Skeletal muscle satellite cell (primary cell): ENCODE data around the gene MRTFA.
A peak's percentile ranks its signal among the peaks of the same experiment; 100 is the strongest.
"Not testable (repeated sequence)": the region's sequence is repeated elsewhere in the genome, so short reads cannot be mapped to it uniquely, and the experiment has no call there.

Experiments
- H3K27me3 ChIP-seq: 2 replicates; pipeline ENCODE4 v1.7.0; 2013; ENCODE audit warnings: low read length; ENCODE audit not compliant: control insufficient read depth, insufficient read depth
- H3K36me3 ChIP-seq: 2 replicates; pipeline ENCODE4 v1.7.0; 2013; ENCODE audit warnings: mild to moderate bottlenecking, control low read depth, low read length; ENCODE audit not compliant: insufficient read depth
- H3K4me1 ChIP-seq: 2 replicates; pipeline ENCODE4 v1.7.0; 2013; ENCODE audit warnings: low read length; ENCODE audit not compliant: control insufficient read depth, insufficient read depth
- H3K4me2 ChIP-seq: 2 replicates; pipeline ENCODE4 v1.7.0; 2013; ENCODE audit warnings: mild to moderate bottlenecking, low read length
- H3K4me3 ChIP-seq: 2 replicates; pipeline ENCODE4 v1.7.0; 2013; ENCODE audit warnings: low read length
- H3K9ac ChIP-seq: 2 replicates; pipeline ENCODE4 v1.7.0; 2013; ENCODE audit warnings: mild to moderate bottlenecking, low read depth, low read length, moderate library complexity
- H3K9me3 ChIP-seq: replicated peaks from 2 replicates; pipeline ENCODE4 v1.7.0; 2013; ENCODE audit warnings: mild to moderate bottlenecking, control low read depth, low read length

The MRTFA gene

DNA sequence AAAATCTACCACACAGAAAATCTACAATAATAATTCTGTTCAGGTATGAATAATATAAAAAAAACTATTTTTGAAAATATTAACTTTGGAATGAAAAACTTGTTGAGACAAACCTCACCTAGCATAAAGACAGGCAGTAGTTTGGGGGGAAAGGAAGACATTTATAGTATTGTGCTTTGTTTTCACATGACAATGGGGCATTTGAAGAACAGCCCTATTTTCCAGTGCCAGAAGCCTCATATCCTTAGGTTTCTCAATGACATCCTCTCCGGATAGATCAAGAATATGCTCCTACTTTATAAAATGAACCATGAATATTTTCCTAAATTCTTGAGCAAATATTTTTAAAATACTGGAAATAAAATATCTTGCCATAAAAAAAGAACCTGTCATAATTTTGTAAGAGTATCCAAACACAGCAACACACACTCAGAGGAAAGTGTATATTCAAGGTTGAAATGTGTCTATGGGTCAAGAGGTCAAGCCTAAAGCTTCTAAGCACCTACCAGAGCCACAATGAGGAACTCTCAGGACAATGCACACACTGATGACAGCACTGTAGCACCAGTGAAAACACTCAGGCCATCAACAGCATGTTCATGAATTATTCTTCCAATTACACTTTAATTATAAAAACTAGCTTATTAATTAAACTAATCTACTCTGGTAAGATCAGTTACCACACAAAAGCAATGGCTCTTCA lies 68.7 kb downstream of the MRTFA start:
- H3K9ac ChIP-seq, result no peak overlapping the region
- H3K4me2 ChIP-seq, result no peak overlapping the region
- no peak overlapping the region for H3K4me3 ChIP-seq
- no peaks in the 10 kb centered on the region for H3K36me3 ChIP-seq
- H3K27me3 ChIP-seq, result no peaks in the 10 kb centered on the region
- no peaks in the 10 kb centered on the region for H3K9me3 ChIP-seq
- peaks cover 21% of the 10 kb centered on the region for H3K4me1 ChIP-seq

DNA sequence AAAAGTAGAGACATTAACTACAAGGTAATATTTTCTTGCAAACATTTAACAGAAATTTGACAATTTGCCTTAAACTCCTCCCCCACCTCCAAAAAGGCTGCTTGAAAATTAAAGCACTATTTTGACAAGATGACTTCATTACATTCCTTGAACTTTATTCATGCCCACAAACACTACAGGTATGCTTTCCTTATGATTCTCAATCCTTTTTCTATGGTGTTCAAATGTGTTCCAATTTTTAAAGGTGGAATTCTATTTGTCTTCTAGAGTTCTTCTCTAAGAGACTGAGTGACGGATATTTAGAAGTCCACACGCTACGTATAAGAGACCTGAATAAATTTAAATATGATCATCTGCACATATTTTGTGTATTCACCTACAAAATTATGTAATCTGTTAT lies 69.4 kb downstream of the MRTFA start:
- Histone ChIP-seq H3K9me3 (no peaks in the 10 kb centered on the region), H3K4me1 (peaks cover 19% of the 10 kb centered on the region), H3K27me3 (no peaks in the 10 kb centered on the region), H3K4me2 (peak overlapping the region; percentile 11), H3K4me3 (no peak overlapping the region), H3K9ac (no peak overlapping the region), H3K36me3 (no peaks in the 10 kb centered on the region)

- no peaks in the 10 kb centered on the region for H3K9me3 ChIP-seq
- no peak overlapping the region for H3K9ac ChIP-seq
- no peak overlapping the region for H3K4me3 ChIP-seq
- no peak overlapping the region for H3K4me2 ChIP-seq
- no peaks in the 10 kb centered on the region for H3K27me3 ChIP-seq
- peaks cover 11% of the 10 kb centered on the region for H3K4me1 ChIP-seq
- H3K36me3 ChIP-seq, result no peaks in the 10 kb centered on the region
Measured at GRCh38 chr22:40560994-40561515, 75.5 kb downstream of the MRTFA start.

DNA sequence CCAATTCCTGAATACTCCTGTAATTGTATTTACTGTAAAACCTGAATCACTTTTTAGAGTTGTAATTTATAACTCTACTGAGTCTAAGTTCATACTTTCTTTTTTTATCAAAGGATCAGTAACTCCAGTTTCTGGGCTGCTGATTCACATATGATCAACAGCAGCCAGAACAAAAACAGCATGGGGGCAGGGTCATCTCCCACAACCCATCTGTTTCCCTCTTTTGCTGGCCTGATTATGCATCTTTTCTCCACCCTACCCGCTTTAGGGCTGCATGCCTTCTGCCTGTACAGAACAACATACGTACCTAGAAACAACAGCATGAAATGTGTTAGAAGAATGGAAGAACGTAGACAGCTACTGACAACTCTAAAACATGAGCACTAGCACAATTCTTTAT lies 76.0 kb downstream of the MRTFA start:
- H3K36me3 ChIP-seq, result no peaks in the 10 kb centered on the region
- no peaks in the 10 kb centered on the region for H3K9me3 ChIP-seq
- no peak overlapping the region for H3K4me3 ChIP-seq
- H3K4me2 ChIP-seq, result no peak overlapping the region
- H3K4me1 ChIP-seq, result peaks cover 11% of the 10 kb centered on the region
- no peak overlapping the region for H3K9ac ChIP-seq
- H3K27me3 ChIP-seq, result no peaks in the 10 kb centered on the region

DNA sequence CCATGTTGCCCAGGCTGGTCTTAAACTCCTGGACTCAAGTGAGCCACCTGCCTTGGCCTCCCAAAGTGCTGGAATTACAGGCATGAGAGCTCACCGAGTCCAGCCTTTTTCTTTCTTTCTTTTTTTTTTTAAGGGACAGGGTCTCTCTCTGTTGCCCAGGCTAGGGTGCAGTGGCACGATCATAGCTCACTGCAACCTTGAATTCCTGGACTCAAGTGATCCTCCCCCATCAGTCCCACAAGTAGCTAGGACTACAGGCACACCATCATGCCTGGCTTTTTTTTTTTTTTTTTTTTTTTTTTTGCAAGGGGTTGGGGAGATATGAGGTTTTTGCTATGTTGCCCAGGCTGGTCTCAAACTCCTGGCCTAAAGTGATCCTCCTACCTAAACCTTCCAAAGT lies 78.5 kb downstream of the MRTFA start:
- no peaks in the 10 kb centered on the region for H3K36me3 ChIP-seq
- no peaks in the 10 kb centered on the region for H3K9me3 ChIP-seq
- H3K4me1 ChIP-seq, result peaks cover 11% of the 10 kb centered on the region
- no peak overlapping the region for H3K4me2 ChIP-seq
- H3K9ac ChIP-seq, result no peak overlapping the region
- H3K27me3 ChIP-seq, result no peaks in the 10 kb centered on the region
- no peak overlapping the region for H3K4me3 ChIP-seq

- Histone ChIP-seq H3K4me1 (peaks cover 11% of the 10 kb centered on the region), H3K4me3 (no peak overlapping the region), H3K9me3 (no peaks in the 10 kb centered on the region), H3K9ac (no peak overlapping the region), H3K4me2 (no peak overlapping the region), H3K36me3 (peaks cover 6% of the 10 kb centered on the region), H3K27me3 (no peaks in the 10 kb centered on the region)
Measured at GRCh38 chr22:40556641-40557040, 79.9 kb downstream of the MRTFA start.

GRCh38 chr22:40554023-40554422 lies 82.5 kb downstream of the MRTFA start:
- not testable (repeated sequence) for H3K4me2 ChIP-seq, H3K9me3 ChIP-seq, H3K36me3 ChIP-seq, H3K4me3 ChIP-seq, H3K4me1 ChIP-seq, H3K9ac ChIP-seq, H3K27me3 ChIP-seq

DNA sequence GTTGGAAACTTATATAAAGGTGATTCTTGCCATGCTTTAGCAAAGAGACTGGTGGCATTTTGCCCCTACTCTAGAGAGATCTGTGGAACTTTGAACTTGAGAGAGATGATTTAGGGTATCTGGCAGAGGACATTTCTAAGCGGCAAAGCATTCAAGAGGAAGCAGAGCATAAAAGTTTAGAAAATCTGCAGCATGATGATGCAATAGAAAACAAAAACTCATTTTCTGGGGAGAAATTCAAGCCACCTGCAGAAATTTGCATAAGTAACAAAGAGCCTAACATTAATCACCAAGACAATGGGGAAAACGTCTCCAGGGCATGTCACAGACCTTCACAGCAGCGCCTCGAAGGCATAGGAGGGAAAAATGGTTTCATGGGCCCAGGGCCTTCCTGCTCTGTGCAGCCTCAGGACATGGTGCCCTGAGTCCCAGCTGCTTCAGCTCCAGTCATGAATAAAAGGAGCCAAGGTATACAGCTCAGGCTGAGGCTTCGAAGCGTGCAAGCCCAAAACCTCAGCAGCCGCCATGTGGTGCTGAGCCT lies 83.4 kb downstream of the MRTFA start:
- no peak overlapping the region for H3K4me3 ChIP-seq
- no peaks in the 10 kb centered on the region for H3K27me3 ChIP-seq
- no peak overlapping the region for H3K9ac ChIP-seq
- H3K4me1 ChIP-seq, result no peaks in the 10 kb centered on the region
- H3K36me3 ChIP-seq, result peaks cover 9% of the 10 kb centered on the region
- no peak overlapping the region for H3K4me2 ChIP-seq
- no peaks in the 10 kb centered on the region for H3K9me3 ChIP-seq

- no peak overlapping the region for H3K9ac ChIP-seq
- peaks cover 14% of the 10 kb centered on the region for H3K36me3 ChIP-seq
- H3K27me3 ChIP-seq, result no peaks in the 10 kb centered on the region
- H3K4me2 ChIP-seq, result no peak overlapping the region
- H3K4me3 ChIP-seq, result no peak overlapping the region
- H3K4me1 ChIP-seq, result no peaks in the 10 kb centered on the region
- H3K9me3 ChIP-seq, result no peaks in the 10 kb centered on the region
Measured at GRCh38 chr22:40552070-40552469, 84.4 kb downstream of the MRTFA start.

DNA sequence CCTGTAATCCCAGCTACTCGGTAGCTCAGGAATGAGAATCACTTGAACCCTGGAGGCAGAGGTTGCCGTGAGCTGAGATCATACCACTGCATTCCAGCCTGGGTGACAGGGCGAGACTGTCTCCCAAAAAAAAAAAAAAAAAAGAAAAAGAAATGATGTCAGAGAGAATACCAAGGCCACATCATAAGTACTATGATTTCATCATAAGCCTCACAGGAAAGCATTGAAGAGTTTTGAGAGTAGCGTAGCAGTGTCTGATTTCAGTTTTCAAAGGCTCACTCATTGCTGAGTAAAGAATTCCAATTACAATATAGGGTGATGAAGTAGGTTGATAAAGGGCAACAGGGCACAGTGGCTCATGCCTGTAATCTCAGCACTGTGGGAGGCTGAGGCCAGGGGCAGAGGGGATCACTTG lies 88.8 kb downstream of the MRTFA start:
- Histone ChIP-seq H3K4me1 (peaks cover 9% of the 10 kb centered on the region), H3K9ac (no peak overlapping the region), H3K4me2 (no peak overlapping the region), H3K36me3 (peaks cover 21% of the 10 kb centered on the region), H3K9me3 (no peaks in the 10 kb centered on the region), H3K27me3 (no peaks in the 10 kb centered on the region), H3K4me3 (no peak overlapping the region)

DNA sequence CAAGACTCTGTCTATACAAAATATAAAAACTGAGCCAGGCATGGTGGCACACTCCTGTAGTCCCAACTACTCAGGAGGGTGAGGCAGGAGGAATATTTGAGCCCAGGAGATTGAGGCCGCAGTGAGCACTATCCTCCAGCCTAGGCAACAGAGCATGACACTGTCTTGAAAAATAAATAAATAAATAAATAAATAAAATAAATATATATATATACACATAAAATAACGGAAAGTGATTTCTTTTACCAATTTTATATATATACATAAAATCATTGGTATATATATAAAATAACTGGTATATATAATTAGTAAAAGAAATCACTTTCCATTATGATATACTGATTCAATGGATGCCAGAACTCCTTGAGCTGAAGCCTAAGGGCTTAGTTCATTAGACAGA lies 91.8 kb downstream of the MRTFA start:
- H3K4me1 ChIP-seq, result peaks cover 12% of the 10 kb centered on the region
- no peaks in the 10 kb centered on the region for H3K9me3 ChIP-seq
- no peak overlapping the region for H3K9ac ChIP-seq
- no peaks in the 10 kb centered on the region for H3K27me3 ChIP-seq
- peaks cover 12% of the 10 kb centered on the region for H3K36me3 ChIP-seq
- H3K4me2 ChIP-seq, result no peak overlapping the region
- no peak overlapping the region for H3K4me3 ChIP-seq
